DMS79 (cell line): Measurements from ENCODE around the gene BECN2.

ENCODE experiments used
- DNase-seq: peaks from one replicate; lab custom pipeline; 2025; lab: John Stamatoyannopoulos, UW

The BECN2 gene, protein sequence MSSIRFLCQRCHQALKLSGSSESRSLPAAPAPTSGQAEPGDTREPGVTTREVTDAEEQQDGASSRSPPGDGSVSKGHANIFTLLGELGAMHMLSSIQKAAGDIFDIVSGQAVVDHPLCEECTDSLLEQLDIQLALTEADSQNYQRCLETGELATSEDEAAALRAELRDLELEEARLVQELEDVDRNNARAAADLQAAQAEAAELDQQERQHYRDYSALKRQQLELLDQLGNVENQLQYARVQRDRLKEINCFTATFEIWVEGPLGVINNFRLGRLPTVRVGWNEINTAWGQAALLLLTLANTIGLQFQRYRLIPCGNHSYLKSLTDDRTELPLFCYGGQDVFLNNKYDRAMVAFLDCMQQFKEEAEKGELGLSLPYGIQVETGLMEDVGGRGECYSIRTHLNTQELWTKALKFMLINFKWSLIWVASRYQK

DNA sequence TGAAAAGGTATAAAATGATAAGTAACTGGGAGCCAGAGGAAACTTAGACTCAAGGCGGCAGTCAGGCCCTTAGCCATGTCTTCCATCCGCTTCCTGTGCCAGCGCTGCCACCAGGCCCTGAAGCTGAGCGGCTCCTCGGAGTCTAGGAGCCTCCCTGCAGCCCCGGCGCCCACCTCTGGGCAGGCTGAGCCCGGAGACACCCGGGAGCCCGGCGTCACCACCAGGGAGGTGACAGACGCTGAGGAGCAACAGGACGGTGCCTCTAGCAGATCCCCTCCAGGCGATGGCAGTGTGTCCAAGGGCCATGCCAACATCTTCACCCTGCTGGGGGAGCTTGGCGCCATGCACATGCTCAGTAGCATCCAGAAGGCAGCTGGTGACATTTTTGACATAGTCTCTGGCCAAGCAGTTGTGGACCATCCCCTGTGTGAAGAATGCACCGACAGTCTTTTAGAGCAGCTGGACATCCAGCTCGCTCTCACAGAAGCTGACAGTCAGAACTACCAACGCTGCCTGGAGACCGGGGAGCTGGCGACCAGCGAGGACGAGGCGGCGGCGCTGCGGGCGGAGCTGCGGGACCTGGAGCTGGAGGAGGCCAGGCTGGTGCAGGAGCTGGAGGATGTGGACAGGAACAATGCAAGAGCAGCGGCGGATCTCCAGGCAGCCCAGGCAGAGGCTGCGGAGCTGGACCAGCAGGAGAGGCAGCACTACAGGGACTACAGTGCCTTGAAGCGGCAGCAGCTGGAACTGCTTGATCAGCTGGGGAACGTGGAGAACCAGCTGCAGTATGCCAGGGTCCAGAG, at the start of gene BECN2:
TSS of gene BECN2 (plus strand) at position 76 of the 803 bp plus-strand sequence. CDS start at position 76, 0 bp downstream.
- DNase-seq = no peak

DNA sequence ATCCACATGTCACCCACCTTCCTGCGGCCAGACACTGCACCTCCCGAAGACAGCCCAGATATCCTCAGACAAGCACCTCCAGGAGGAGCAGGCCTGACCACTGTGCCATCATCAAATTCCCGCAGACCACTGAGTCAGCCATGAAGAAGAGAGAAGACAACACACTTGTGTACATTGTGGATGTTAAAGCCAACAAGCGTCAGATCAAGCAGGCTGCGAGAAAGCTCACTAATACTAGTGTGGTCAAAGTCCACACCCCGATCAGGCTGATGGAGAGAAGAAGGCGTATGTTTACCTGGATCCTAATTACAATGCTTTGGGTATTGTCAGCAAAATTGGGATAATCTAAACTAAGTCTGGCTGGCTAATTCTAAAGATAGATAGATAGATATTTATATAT, 41.4 kb upstream of the BECN2 start:
- DNase-seq = no peak

DNA sequence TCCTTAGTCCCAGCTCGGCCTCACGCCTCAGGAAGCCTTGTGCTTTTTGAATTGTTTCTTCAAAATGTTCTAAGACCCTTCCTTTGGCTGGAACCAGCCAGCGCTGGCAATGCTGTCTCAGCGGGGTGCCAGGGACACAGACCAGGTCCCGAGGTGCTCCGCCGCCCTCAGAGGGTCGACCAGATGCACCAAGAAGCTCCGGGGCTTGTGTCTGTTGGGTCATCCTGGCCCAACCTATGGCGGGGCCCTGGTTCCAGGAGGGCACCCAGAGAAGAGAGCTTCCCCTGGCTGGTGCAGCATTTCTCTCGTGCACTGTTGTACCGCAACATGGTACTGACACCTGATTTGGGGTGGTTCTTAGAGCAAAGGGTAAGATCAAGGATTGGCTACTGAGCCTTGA, 40.1 kb upstream of the BECN2 start:
- DNase-seq = no peak

DNA sequence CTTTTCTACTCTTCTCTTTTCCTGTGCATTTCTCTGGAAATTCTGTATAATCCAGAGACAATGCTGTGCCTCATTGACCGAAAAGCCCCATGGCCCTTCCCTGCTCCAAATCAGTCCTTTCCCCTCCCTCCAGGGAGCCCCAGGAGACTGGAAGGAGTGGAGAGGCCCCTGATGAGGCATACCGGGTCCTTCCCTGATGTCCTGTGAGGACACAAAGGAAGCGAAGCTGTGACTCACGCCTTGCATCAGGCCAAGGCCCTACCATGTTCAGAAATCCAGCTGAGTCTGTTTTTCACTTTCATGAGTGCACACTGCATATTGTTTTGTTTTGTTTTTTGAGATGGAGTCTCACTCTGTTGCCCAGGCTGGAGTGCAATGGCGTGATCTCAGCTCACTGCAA, 38.7 kb upstream of the BECN2 start:
- DNase-seq = no peak

DNA sequence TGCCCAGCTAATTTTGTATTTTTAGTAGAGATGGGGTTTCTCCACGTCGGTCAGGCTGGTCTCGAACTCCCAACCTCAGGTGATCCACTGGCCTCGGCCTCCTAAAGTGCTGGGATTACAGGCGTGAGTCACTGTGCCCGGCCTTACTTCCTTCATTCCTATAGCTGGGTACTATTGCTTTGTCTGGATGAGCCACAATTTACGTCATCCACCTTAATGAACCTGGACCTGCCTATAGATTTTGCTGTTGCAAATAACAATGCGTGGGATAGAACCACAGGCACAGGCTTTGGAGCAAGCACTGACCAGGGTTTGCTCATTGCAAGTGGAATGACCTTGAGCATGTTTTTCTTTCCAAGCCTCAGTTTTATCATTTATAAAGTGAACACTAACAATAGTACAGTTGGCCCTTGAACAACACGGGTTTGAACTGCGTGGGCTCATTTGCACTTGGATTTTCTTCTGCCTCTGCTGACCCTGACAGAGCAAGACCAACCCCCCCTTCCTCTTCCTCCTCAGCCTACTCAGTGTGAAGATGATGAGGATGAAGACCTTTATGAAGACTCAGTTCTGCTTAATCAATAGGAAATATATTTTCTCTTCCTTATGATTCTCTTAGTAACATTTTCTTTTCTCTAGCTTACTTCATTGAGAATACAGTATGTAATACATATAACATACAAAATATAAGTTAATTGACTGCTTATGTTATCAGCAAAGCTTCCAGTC, 33.3 kb upstream of the BECN2 start:
- no peak for DNase-seq

DNA sequence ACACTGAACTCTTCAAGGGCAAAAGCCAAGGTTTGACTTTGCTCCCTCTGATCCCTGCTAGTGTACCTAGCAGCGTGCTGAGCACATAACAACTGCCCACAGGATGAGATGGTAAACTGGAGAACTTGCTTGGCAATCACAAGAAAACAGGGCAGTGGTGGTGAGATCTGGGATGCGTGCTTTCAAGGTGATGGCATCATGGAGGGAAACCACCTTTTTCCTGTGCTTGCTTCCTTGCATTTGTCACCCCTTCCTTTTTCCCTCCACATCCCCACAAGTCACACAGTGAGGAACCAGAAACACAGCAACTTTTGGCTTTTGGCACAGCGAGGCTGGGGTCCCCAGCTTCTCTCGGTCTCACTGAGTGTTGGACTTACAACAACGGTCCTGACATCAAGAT, 31.4 kb upstream of the BECN2 start:
- DNase-seq = no peak

DNA sequence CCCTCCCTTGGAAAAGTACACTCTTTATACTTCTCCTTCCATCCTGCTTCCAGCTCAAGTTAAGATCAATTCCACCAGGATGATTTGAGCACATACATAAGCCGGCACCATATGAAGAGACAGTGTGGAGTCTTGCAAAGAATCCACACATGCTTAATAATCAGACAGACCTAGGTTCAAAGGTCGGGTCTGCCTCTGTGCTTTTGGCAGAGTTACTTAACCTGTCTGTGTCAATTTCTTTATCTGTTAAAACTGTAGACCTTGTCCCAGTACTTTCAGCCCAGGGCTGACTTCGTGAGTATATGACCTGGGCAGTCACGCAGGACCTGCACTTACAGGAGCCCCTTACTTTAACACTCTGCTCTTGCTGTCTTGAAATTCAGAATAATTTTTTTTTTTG, 30.2 kb upstream of the BECN2 start:
- DNase-seq = no peak

DNA sequence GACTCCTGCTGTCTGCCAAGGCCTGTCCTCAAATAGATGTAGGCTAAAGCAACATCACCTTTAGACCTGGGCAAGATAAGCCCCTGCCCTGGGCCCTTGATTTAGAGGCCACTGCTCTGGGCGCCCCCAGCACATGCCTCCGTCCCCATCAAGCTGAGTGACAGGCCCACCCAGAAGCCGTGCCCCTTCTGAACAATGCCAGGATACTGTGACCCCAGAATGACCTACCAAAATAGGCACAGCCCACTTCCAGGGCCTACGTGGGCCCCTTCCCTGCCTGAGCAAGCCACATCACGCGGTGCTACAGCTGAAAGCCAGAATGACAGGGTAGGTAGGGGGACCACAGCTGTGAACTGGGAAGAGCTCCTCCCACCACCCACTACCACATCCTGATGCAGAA, 24.7 kb upstream of the BECN2 start:
- no peak for DNase-seq

DNA sequence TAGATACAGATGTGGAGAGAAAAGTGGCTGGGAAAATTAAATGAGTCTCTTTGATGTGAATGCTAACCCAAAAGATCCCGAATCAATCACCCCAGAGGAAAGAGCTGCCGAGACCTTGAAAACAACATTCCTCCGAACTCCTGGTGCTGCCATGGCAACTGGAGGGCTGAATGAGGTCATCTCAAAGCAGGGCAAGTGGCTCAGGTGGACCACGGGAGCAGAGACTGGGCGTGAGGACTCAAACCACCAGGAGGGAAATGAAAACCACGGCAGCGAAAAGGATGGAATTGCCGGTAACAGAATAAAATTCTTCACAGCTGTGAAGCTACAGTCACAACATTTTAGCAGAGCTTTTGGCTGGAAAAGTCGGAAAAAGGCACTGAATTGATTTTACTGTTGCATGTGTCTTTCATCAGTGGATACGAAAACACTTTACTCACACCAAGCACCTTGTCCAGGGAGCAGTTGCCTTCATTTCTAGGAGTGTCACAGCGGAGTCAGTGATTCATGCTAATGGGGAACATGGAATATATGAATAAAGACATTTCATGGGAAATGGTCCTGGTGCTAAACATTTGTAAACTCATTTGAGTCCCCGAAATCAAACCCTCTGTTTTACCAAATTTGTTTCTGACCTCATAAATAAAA, 23.2 kb upstream of the BECN2 start:
- peak; percentile 60 for DNase-seq

DNA sequence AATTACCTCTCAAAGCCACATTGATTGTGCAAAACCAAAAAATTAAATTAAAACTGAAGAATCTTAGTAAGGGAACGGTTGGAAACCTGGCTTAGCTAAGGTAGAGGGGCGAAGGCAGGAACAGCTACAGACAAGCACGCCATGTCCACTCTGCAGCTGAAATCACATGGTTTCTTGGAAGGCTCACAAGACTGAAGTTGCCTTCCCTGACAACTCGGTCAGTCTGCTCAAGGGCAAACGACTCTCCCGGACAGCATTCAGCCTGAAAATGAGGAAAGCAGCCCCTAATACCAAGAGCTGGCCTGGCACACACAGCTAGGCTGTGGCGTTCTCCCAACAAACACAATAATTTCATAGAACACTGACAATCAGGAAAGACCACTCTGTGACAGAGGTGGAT, 22.7 kb upstream of the BECN2 start:
- no peak for DNase-seq

DNA sequence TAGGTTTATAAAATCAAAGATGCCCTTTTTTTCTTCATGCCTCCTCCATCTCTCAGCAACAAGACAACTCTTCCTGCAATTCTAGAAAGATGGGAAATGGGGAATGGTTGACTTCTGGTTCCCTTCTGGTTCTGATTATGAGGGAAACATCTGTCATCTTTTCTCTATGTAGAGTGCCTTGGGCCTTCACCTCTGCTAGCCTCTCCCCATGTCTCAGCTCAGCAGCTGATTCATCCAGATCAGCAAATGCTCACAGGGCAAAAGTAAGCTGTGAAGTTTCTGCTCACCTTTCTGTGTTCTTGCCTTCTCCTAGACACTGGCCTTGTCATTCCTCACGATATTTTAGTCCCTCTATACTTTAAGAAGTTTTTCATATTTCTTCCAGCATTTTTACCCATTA, 17.8 kb upstream of the BECN2 start:
- no peak for DNase-seq

DNA sequence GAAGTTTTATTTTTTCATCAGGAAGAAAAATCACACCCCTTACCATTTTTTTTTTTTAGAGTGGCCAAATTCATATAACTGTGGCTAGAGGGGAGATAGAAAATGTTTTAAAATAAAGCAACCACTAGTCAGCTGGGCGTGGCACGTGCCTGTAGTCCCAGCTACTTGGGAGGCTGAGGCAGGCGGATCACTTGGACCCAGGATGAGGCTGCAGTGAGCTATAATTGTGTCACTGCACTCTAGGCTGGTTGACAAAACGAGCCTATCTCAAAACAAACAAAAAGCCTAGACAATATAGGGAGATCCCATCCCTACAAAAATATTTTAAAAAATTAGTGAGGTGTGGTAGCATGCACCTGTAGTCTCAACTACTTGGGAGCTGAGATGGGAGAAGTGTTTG, 14.8 kb upstream of the BECN2 start:
- DNase-seq = no peak

DNA sequence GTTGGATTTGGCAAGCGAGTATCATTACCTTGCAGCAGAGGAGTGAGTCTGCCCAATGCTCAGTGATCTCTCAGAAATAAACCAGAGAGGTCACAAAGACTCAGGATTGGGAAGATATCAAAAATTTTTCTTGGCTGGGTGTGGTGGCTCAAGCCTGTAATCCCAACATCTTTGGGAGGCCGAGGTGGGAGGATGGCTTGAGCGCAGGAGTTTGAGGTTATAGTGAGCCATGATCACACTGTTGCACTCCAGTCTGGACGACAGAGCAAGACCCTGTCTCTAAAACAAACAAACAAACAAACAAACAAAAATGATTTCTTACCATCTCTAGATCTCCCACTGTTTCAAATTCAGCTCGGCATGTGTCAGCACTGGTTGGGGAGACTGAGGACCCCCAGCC, 13.3 kb upstream of the BECN2 start:
- DNase-seq = no peak

DNA sequence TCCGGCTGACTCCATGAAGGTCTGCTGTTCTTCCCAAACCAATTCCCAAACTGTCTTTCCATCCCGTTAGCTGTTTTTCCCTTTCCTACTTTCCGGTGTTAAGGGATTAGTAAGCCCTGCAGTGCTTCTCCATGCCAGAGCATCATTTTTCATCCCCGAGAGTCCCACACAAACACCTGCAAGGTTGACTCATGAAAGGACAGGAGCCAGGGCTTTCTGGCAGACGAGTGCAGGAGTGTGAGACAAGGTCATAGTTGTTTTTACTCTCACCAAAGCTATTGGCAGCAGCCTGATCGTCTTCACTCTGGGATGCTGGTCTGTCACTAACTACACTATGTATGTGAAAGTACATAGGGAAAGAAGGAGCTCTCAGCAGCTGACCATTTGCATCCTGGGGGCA, 10.2 kb upstream of the BECN2 start:
- no peak for DNase-seq

DNA sequence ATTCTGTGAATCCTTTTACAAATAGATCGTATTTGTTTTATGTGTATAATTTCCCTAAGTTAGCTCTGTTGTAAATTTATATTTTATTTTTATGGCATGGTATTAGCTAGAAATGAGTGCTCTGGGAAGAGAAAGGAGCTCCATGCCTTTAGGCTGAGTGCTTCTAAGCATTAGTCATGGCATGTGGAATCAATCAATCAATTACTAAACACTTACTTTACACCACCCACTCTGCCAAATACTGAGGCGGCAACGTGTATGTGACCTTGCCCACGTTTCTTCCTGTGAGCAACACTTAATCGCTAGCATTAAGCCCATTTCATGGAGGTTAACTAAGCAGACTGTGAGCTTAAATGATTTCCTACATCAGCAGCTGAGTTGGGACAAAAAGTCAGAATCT, 7.2 kb upstream of the BECN2 start:
- no peak for DNase-seq

DNA sequence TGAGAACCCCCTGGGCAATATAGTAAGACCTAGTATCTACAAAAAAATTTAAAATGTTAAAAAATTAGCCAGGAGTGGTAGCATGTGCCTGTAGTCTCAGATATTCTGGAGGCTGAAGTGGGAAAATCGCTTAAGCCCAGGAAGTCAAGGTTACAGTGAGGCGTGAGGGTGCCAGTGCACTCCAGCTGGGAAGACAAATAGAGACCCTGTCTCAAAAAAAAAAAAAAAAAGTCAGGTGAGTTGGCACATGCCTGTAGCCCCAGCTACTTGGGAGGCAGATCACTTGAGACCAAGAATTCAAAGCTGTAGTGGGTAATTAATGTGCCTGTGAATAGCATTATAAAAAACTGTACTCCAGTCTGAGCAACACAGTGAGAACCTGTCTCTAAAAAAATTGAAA, 4.6 kb downstream of the BECN2 start:
- peak; percentile 49 for DNase-seq

DNA sequence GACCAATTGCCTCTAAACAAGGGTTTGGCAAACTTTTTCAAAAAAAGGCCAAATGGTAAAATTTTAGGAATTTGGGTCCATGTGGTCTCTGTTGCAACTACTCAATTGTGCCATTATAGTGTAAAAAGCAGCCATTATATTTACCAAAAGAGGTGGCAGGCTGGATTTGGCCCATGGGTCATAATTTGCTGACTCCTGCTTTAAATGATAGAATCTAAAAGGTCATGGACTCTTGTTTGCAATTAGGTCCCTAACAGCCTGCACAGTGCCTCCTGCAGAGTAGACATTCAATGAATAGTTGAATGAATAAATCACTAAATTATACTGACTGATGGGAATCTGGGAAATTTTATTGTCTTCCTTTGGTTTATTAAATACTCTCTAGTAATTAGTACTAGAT, 6.2 kb downstream of the BECN2 start:
- DNase-seq = no peak

DNA sequence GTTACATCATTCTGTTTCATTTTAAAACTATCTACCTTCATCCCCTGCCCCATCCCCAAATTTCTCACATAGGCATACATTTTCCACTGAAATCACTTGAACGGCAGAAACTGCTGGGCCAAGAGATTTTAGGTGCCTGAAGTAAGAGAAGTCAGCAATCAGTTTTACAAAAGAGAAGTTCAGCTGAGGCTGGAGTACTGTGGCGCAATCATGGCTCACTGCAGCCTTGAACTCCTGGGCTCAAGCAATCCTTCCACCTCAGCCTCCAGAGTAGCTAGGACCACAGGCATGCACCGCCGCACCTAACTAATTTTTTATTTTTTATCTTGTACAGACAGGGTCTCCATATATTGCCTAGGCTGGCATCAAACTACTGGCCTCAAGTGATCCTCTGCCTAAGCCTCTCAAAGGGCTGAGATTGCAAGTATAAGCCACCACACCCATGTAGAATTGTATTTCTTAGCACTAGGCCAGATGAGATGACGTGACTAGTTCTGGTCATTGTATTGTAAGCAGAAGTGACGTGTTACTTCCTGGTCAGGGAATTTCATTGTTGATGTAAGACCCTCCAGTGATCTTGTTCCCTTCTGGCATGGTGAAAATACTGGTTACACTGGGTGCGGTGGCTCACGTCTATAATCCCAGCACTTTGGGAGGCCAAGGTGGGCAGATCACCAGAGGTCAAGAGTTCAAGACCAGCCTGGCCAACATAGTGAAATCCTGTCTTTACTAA, 7.1 kb downstream of the BECN2 start:
- DNase-seq = no peak

DNA sequence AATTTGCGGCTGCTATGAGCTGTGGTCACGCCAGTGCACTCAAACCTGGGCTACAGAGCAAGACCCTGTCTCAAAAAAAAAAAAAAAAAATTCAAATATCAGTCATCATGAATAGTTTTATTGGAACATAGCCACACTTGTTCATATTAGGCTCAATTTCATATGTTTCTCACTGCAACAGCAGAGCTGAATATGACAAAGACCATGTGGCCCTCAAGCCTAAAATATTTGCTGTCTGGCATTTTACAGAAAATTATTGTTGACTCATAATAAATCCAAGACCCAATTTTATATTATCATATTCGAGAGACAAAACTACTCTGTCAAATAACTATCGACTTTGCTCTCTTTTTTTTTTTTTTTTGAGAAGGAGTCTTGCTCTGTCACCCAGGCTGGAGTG, 11.0 kb downstream of the BECN2 start:
- no peak for DNase-seq

DNA sequence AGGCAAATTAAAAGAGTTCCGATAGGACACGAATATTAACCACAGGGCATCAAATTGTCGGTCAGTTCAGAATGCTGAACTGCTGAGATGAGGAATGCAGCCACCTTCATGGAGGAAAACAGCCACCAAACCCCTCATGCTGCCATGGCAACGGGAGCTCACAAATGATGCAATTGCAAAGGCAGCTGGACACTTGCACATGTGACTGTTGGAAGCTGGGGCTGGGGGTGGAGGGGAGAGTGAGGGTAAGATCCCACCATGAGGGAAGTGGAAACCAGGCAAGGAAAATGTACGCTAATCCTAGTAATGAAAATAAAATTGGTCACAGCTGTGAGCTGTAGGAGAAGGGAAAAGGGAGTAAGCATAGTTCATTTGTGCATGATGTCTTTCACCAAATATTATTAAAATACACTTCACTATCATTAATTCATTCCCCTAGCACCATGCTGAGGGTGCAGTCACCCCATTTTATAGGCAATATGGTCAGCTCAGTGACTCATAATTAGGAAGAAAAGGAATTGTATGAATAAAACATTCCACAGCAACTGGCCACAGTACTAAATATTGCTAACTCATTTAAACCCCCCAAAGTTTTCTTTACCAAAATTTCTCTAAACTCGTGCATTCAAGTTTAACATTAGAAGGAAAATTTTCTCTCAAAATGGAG, 15.3 kb downstream of the BECN2 start:
- DNase-seq = no peak

DNA sequence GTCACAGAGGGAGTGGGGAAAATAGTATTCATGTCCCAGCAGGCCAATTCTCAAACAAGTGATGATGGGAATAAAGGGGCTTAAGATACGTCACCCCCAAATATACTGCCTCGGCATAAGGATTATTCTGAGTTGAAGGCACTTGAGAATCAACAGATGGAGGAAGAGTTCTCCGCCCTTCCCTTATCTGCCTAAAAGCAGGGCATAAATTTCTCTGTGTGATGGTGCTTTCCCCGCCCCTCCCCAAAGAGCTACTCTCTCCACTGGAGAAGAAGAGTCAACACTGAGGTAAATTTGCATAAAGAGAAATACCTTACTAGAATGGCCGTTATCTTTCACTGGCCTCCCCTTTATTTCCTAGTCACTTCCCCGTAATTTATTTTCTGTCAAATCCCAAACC, 18.7 kb downstream of the BECN2 start:
- DNase-seq = no peak
